Naive thymus-derived CD4-positive, alpha-beta T cell (primary cell): ENCODE measurements around the gene TGFBI. TPM values are rescaled to one million over a fixed set of nuclear protein-coding genes. Genes with fewer than 3 reads are reported as not detected.
A peak's percentile ranks its signal among the peaks of the same experiment; 100 is the strongest.

Experiments
- ATAC-seq: fragments of 150-1000 bp; cut with Tn5 transposase; 2 replicates; pipeline ENCODE4 v1.10.0; 2021; ENCODE audit warnings: mild to moderate bottlenecking, moderate library complexity
- CTCF ChIA-PET: fragments of 350-600 bp; sonication (Branson Sonifier 250); formaldehyde crosslinking; loops from one replicate; lab custom pipeline; 2021; ENCODE audit warnings: antibody characterized with exemption; lab: Charles Lee
- POLR2A ChIA-PET: fragments of 350-600 bp; sonication (Branson Sonifier 250); formaldehyde crosslinking; loops from one replicate; lab custom pipeline; 2021; ENCODE audit warnings: antibody characterized with exemption, inconsistent platforms; lab: Charles Lee
- DNase-seq, 9 donors: peaks; one replicate each; pipeline versions ENCODE4 v3.0.0 to v3.0.0-alpha.2; 2020 to 2022; ENCODE audit warnings: mixed read lengths in 1 of 9
- H3K27ac ChIP-seq: one replicate; pipeline ENCODE4 v1.7.0; 2013; ENCODE audit warnings: mild to moderate bottlenecking, low read depth, low read length, moderate library complexity
- H3K27me3 ChIP-seq, 2 donors: one replicate each; pipeline ENCODE4 v1.7.0; 2013; ENCODE audit warnings: low read length in 2 of 2, mild to moderate bottlenecking in 2 of 2, moderate library complexity in 2 of 2; ENCODE audit not compliant: control insufficient read depth in 2 of 2, insufficient read depth in 2 of 2
- H3K36me3 ChIP-seq, 3 experiments: 1 replicate in 2 of 3; 2 replicates in 1 of 3; pipeline ENCODE4 v1.7.0; 2013; ENCODE audit warnings: low read length in 3 of 3, mild to moderate bottlenecking in 3 of 3, moderate library complexity in 1 of 3; ENCODE audit not compliant: insufficient read depth in 3 of 3, control insufficient read depth in 2 of 3
- H3K4me1 ChIP-seq, 2 donors: one replicate each; pipeline ENCODE4 v1.7.0; 2013; ENCODE audit warnings: low read length in 2 of 2, mild to moderate bottlenecking in 2 of 2, moderate library complexity in 1 of 2; ENCODE audit not compliant: control insufficient read depth in 2 of 2, insufficient read depth in 2 of 2
- H3K4me3 ChIP-seq: 2 replicates; pipeline ENCODE4 v1.7.0; 2013; ENCODE audit warnings: mild to moderate bottlenecking, low read length
- H3K9me3 ChIP-seq, 3 experiments: 1 replicate in 2 of 3; 2 replicates in 1 of 3; pipeline ENCODE4 v1.7.0; 2013; ENCODE audit warnings: low read length in 3 of 3; ENCODE audit not compliant: control insufficient read depth in 2 of 3
- H3K27ac Mint-ChIP-seq, 9 donors: one replicate each; pipeline ENCODE4 v1.8.0; 2020 to 2022; ENCODE audit warnings: mixed read lengths in 9 of 9, mild to moderate bottlenecking in 8 of 9, moderate library complexity in 5 of 9, inconsistent platforms in 2 of 9
- H3K27me3 Mint-ChIP-seq, 5 donors: one replicate each; pipeline ENCODE4 v1.8.0; 2021 to 2022; ENCODE audit warnings: mixed read lengths in 5 of 5, mild to moderate bottlenecking in 1 of 5
- H3K36me3 Mint-ChIP-seq, 5 donors: one replicate each; pipeline ENCODE4 v1.8.0; 2020 to 2022; ENCODE audit warnings: mixed read lengths in 5 of 5, mild to moderate bottlenecking in 3 of 5, inconsistent platforms in 1 of 5
- H3K4me1 Mint-ChIP-seq, 7 donors: one replicate each; pipeline ENCODE4 v1.8.0; 2020 to 2022; ENCODE audit warnings: mixed read lengths in 7 of 7, mild to moderate bottlenecking in 3 of 7, inconsistent platforms in 1 of 7
- H3K4me3 Mint-ChIP-seq, 10 donors: one replicate each; pipeline ENCODE4 v1.8.0; 2020 to 2022; ENCODE audit warnings: mild to moderate bottlenecking in 10 of 10, mixed read lengths in 10 of 10, moderate library complexity in 6 of 10, inconsistent platforms in 2 of 10
- H3K9me3 Mint-ChIP-seq, 11 donors: one replicate each; pipeline ENCODE4 v1.8.0; 2020 to 2022; ENCODE audit warnings: mixed read lengths in 11 of 11, mild to moderate bottlenecking in 4 of 11, inconsistent platforms in 1 of 11, moderate library complexity in 1 of 11
- intact Hi-C, 2 donors: fragments of 100-400 bp; cut with micrococcal nuclease; formaldehyde crosslinking; loops; one replicate each; pipeline ENCODE4 v1.15.1; 2023
- polyA plus RNA-seq, 2 donors: library from polyadenylated mRNA; unstranded; fragments of 300-500 nt; fragmentation: Illumina TruSeq; gene quantifications; one replicate each; pipeline ENCODE4 v1.2.3, GENCODE V29; 2021
- total RNA-seq, 6 experiments: library from RNA in 5 of 6; stranded (reverse) in 5 of 6; gene quantifications; 1 replicate in 5 of 6; 2 replicates in 1 of 6; pipeline ENCODE4 v1.2.3 and lab custom pipeline; 2021 to 2026

The TGFBI gene
- total and polyA plus RNA-seq, 7 experiments from 2014 or later: 0.07 to 167 (median 18.5) TPM; not detected in 1

- Mint-ChIP-seq H3K9me3 (peaks cover 0 to 5% (median 0%) of the 10 kb centered on the region in 11 donors), H3K4me3 (no peak overlapping the region), H3K4me1 (peaks cover 0 to 17% (median 0%) of the 10 kb centered on the region in 7 donors), H3K36me3 (no peaks in the 10 kb centered on the region), H3K27ac (no peak overlapping the region), H3K27me3 (peaks cover 30 to 50% (median 33%) of the 10 kb centered on the region in 5 donors)
- intact Hi-C loops: loop anchor here (1.0 to 5.0 kb wide), 5 partner anchors 92 to 615 kb away; no protein-coding TSS in a partner anchor
- H3K4me1 ChIP-seq: peaks cover 0 to 4% of the 10 kb centered on the region in 2 donors
- no peak overlapping the region for H3K27ac ChIP-seq
- ATAC-seq (peak; percentile 52), DNase-seq (peak in 3 of 9 donors; percentile 6 to 63 (median 37))
- H3K9me3 ChIP-seq: no peaks in the 10 kb centered on the region
- POLR2A ChIA-PET: no interaction called here
- H3K4me3 ChIP-seq: no peak overlapping the region
- no peaks in the 10 kb centered on the region for H3K36me3 ChIP-seq
- CTCF ChIA-PET: no interaction called here
- no peaks in the 10 kb centered on the region for H3K27me3 ChIP-seq
Measured at GRCh38 chr5:136082390-136083193, 53.8 kb downstream of the TGFBI start.

DNA sequence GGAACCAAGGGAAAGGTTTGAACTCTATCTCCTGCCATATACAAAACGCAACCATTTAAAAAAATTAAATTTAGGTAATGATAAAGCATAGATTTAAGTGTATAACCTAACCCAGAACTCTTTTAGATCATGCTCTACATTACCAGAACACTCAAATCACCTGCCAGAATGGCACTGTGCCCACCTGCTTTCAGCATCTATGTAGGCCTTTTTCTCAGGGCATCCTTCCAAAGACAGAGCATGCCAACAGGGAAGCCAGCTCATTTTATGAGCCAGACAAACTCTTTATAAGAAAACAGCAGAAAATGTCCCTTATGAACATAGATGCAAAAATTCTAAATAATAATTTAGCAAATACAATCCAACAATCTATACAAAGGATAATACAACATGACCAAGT lies 55.9 kb downstream of the TGFBI start:
- peaks cover 0 to 12% (median 0%) of the 10 kb centered on the region in 7 donors for H3K4me1 Mint-ChIP-seq
- ATAC-seq: no peak
- H3K4me3 Mint-ChIP-seq: no peak overlapping the region
- Histone ChIP-seq H3K9me3 (no peaks in the 10 kb centered on the region), H3K36me3 (no peaks in the 10 kb centered on the region), H3K27me3 (no peaks in the 10 kb centered on the region), H3K4me1 (peaks cover 0 to 2% of the 10 kb centered on the region in 2 donors), H3K27ac (no peak overlapping the region), H3K4me3 (no peak overlapping the region)
- H3K9me3 Mint-ChIP-seq: no peaks in the 10 kb centered on the region
- H3K27ac Mint-ChIP-seq: no peak overlapping the region
- H3K36me3 Mint-ChIP-seq: no peaks in the 10 kb centered on the region
- CTCF ChIA-PET: no interaction called here
- intact Hi-C loops: loop anchor here in 1 of 2 donors (5.0 kb wide), 1 partner anchor 617 kb away; no protein-coding TSS in a partner anchor
- POLR2A ChIA-PET: no interaction called here
- DNase-seq: no peak
- peaks cover 12 to 29% (median 17%) of the 10 kb centered on the region in 5 donors for H3K27me3 Mint-ChIP-seq

DNA sequence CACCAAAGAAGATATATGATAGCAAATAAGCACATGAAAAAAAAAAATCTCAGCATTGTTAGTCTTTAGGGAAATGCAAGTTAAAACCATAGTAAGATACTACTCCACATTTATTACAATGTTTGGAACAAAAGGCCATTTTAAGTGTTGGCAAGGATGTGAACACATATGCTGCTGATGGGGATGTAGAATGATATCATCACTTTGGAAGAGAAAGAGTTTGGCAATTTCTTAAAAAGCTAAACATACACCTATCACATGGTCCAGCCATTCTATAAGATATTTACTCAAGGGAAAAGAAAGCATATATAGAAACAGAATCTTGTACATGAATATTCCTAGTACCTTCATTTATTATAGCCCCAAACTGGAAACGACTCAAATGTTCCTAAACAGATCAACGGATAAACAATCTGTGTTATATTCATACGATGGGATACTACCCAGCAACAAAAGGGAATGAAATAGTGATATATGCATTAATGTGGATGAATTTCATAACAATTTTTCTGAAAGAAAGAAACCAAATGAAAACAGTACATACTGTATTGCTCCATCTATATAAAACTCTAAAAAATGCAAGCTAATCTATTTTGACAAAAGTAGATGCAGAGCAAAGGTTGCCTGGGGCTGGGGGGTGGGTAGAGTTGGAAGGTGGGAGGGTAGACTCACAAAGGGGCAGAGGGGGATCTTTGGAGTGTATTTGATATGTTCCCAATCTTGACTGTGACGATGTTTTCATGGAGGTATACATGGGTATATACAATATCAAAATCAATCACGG lies 58.2 kb downstream of the TGFBI start:
- Histone ChIP-seq H3K4me3 (no peak overlapping the region), H3K4me1 (no peaks in the 10 kb centered on the region), H3K27ac (no peak overlapping the region), H3K9me3 (no peaks in the 10 kb centered on the region), H3K27me3 (no peaks in the 10 kb centered on the region), H3K36me3 (no peaks in the 10 kb centered on the region)
- H3K27ac Mint-ChIP-seq: no peak overlapping the region
- H3K9me3 Mint-ChIP-seq: no peaks in the 10 kb centered on the region
- H3K4me1 Mint-ChIP-seq: no peaks in the 10 kb centered on the region
- peaks cover 0 to 11% (median 4%) of the 10 kb centered on the region in 5 donors for H3K27me3 Mint-ChIP-seq
- no peak for DNase-seq
- H3K36me3 Mint-ChIP-seq: no peaks in the 10 kb centered on the region
- no peak overlapping the region for H3K4me3 Mint-ChIP-seq
- ATAC-seq: no peak
- CTCF ChIA-PET: no interaction called here
- intact Hi-C loops: no loop called here
- POLR2A ChIA-PET: no interaction called here

- ATAC-seq (no peak), DNase-seq (no peak)
- H3K9me3 ChIP-seq: no peaks in the 10 kb centered on the region
- Mint-ChIP-seq H3K27me3 (peaks cover 0 to 15% (median 9%) of the 10 kb centered on the region in 5 donors), H3K4me3 (no peak overlapping the region), H3K36me3 (no peaks in the 10 kb centered on the region), H3K27ac (no peak overlapping the region), H3K9me3 (no peaks in the 10 kb centered on the region), H3K4me1 (no peaks in the 10 kb centered on the region)
- no peaks in the 10 kb centered on the region for H3K4me1 ChIP-seq
- no peaks in the 10 kb centered on the region for H3K36me3 ChIP-seq
- ChIA-PET CTCF (no interaction called here), POLR2A (no interaction called here)
- H3K27ac ChIP-seq: no peak overlapping the region
- no peaks in the 10 kb centered on the region for H3K27me3 ChIP-seq
- intact Hi-C loops: no loop called here
- no peak overlapping the region for H3K4me3 ChIP-seq
Measured at GRCh38 chr5:136087961-136088871, 59.4 kb downstream of the TGFBI start.

GRCh38 chr5:136089791-136090190 lies 61.0 kb downstream of the TGFBI start:
- H3K4me1 ChIP-seq: no peaks in the 10 kb centered on the region
- H3K9me3 ChIP-seq: no peaks in the 10 kb centered on the region
- H3K9me3 Mint-ChIP-seq: no peaks in the 10 kb centered on the region
- H3K4me3 Mint-ChIP-seq: no peak overlapping the region
- ChIA-PET POLR2A (no interaction called here), CTCF (no interaction called here)
- H3K27me3 ChIP-seq: no peaks in the 10 kb centered on the region
- no peaks in the 10 kb centered on the region for H3K4me1 Mint-ChIP-seq
- H3K36me3 ChIP-seq: no peaks in the 10 kb centered on the region
- ATAC-seq: no peak
- DNase-seq: no peak
- intact Hi-C loops: no loop called here
- H3K36me3 Mint-ChIP-seq: no peaks in the 10 kb centered on the region
- peaks cover 0 to 21% (median 13%) of the 10 kb centered on the region in 5 donors for H3K27me3 Mint-ChIP-seq
- no peak overlapping the region for H3K4me3 ChIP-seq
- no peak overlapping the region for H3K27ac ChIP-seq
- no peak overlapping the region for H3K27ac Mint-ChIP-seq

DNA sequence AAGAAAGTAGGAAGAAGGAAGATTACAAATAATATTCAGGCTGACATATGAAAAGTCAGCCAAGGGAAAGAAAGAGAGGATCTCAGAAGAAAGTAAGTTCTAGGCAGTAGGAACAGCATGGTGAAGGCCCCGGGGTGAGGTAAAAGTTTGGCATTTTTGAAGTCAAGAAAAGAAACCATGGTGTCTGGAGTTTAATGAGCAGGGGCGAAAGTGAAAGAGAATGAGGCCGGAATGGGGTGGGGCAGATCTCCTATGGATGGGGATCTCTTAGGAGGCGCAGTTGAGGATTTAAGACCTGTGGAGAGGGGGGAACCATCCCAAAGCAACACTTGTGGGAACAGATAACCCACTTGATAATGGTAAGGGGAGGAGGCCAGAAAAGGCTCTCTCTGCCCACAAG lies 61.5 kb downstream of the TGFBI start:
- H3K4me1 ChIP-seq: no peaks in the 10 kb centered on the region
- DNase-seq: no peak
- no peak overlapping the region for H3K4me3 ChIP-seq
- CTCF ChIA-PET: no interaction called here
- H3K36me3 ChIP-seq: no peaks in the 10 kb centered on the region
- peaks cover 5 to 21% (median 13%) of the 10 kb centered on the region in 5 donors for H3K27me3 Mint-ChIP-seq
- H3K27me3 ChIP-seq: no peaks in the 10 kb centered on the region
- H3K4me1 Mint-ChIP-seq: no peaks in the 10 kb centered on the region
- POLR2A ChIA-PET: no interaction called here
- H3K36me3 Mint-ChIP-seq: no peaks in the 10 kb centered on the region
- no peak overlapping the region for H3K4me3 Mint-ChIP-seq
- no peak for ATAC-seq
- no peak overlapping the region for H3K27ac ChIP-seq
- no peaks in the 10 kb centered on the region for H3K9me3 Mint-ChIP-seq
- intact Hi-C loops: no loop called here
- H3K27ac Mint-ChIP-seq: no peak overlapping the region
- no peaks in the 10 kb centered on the region for H3K9me3 ChIP-seq
